NAMALWA (cell line): Measurements from ENCODE around the gene LHX2.

ENCODE experiments used
- DNase-seq: peaks from one replicate; pipeline ENCODE4 v3.0.0-alpha.2; 2015; ENCODE audit warnings: low spot score

LHX2 gene

GRCh38 chr9:124035001-124035650, 23.6 kb downstream of the LHX2 start:
- DNase-seq: no peak

- DNase-seq: no peak
Observed at GRCh38 chr9:124036578-124036977, 25.0 kb downstream of the LHX2 start.

- DNase-seq: no peak
Observed at GRCh38 chr9:124037790-124038189, 26.2 kb downstream of the LHX2 start.

DNA sequence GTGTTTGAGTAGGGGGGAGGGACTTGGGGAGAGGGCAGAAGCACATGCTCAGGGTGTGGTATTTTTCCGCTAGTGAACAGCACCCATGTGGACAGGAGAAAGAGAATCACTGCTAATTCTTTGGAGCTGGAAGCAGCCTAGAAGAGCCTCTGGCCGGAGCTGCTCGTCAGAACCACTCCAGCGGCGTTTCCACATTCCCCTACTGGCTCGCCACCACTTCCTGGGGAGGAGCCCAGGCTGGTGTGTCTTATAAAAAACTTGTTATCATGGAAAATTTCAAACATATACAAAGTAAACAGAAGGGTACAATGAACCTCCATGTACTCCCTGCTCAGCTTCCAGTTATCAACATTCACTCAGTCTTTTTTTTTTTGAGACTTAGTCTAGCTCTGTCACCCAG, 26.7 kb downstream of the LHX2 start:
- no peak for DNase-seq

GRCh38 chr9:124038790-124039633, 27.4 kb downstream of the LHX2 start:
- no peak for DNase-seq

DNA sequence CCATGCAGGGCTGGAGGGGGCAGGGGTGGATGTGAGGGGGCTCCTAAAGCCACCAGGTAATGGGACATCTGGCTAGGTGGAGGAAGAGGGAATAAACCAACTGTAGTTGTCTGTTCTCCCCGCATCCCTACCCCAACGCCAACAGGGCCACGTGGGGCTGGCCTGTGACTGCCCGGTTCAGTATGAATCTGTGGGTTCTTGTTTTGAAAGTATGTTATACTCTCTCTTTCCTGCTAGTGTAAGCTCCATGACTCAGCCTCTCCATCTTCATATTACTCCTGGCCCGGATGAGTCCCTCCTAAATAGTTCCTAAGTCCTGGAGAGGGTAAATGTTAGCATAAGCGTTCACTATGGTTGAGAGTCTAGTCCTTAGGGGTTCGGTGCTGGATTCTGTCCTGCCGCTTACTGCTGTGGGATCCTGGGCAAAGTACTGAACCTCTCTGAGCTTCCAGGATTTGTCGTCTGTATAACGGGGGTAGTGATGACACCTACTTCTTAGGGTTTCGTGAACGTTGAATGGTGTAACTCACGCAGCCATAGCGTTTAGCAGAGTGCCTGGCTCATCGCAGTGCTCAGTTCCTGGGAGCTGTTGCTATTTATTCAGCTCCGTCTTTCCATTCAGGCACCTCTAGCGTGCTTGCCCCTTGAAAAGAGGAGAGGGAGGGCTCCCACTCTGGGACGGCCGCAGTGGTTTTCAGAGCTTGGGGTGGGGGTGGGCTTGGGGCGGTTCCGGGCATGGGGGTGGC, 28.8 kb downstream of the LHX2 start:
- DNase-seq: no peak

GRCh38 chr9:124040935-124041816, 29.6 kb downstream of the LHX2 start:
- DNase-seq: peak; percentile 49

DNA sequence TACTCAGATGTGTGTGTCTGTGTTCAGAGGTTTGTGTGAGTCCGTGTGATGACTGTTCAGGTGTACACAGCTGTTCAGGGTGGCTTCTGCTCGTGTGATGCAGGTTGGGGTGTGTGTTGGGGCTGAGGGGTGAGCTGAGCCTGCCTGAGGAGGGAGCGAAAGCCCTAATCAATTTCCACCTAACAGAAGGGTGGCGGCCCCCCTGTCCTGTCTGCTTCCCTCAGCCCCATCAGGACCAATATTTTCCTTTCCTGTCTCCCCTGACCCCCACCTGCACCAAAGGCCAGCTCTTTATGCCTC, 30.2 kb downstream of the LHX2 start:
- DNase-seq: no peak

DNA sequence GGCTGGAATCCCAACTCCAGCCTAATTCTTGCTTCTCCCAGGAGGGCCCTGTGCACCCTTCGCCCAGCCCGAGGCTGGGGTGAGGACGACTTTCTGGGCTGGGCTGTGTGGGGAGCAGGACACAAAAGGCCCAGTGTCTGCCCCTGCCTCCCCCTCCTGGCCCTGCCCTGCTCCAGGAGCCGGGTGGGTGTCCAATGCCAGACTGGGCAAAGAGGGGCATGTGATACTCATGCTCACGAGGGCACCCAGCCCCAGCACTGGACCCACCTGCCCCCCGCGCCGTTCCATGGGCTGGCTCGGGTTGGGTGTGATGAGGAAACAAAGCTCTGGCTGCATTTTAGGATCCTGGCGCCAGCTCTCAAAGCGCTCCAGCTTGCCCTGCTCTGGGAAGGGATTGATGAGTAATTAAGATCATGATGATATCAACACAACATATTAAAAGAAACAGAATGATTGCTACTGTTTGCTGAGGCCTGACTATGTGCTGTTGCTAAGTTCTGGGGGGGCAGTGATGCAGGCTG, 30.7 kb downstream of the LHX2 start:
- no peak for DNase-seq

- DNase-seq: no peak
Observed at GRCh38 chr9:124044448-124044847, 32.9 kb downstream of the LHX2 start.

GRCh38 chr9:124045076-124045829, 33.7 kb downstream of the LHX2 start:
- DNase-seq: no peak

DNA sequence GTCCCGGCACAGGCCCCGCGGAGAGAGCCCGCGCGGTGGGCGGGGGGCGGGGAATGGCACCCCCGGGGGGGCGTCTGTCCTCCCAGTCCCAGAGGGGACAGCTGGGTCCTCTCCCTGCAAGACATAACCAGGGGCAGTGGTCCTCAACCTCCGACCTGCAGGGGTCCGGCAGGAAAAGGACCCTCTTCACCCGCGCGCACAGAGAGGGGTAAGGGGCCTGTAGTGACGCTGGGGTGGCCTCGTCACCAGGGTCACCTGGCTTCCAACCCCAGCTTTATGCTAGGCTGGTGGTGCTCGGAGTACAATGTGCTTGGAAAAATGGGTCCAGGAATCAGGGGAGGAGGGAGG, 34.2 kb downstream of the LHX2 start:
- DNase-seq: no peak

GRCh38 chr9:124046189-124046588, 34.6 kb downstream of the LHX2 start:
- DNase-seq: no peak

GRCh38 chr9:124047251-124047672, 35.7 kb downstream of the LHX2 start:
- DNase-seq: no peak

- no peak for DNase-seq
Observed at GRCh38 chr9:124050955-124051354, 39.4 kb downstream of the LHX2 start.

GRCh38 chr9:124052401-124052800, 40.8 kb downstream of the LHX2 start:
- DNase-seq: no peak

GRCh38 chr9:124054582-124055227, 43.1 kb downstream of the LHX2 start:
- no peak for DNase-seq

DNA sequence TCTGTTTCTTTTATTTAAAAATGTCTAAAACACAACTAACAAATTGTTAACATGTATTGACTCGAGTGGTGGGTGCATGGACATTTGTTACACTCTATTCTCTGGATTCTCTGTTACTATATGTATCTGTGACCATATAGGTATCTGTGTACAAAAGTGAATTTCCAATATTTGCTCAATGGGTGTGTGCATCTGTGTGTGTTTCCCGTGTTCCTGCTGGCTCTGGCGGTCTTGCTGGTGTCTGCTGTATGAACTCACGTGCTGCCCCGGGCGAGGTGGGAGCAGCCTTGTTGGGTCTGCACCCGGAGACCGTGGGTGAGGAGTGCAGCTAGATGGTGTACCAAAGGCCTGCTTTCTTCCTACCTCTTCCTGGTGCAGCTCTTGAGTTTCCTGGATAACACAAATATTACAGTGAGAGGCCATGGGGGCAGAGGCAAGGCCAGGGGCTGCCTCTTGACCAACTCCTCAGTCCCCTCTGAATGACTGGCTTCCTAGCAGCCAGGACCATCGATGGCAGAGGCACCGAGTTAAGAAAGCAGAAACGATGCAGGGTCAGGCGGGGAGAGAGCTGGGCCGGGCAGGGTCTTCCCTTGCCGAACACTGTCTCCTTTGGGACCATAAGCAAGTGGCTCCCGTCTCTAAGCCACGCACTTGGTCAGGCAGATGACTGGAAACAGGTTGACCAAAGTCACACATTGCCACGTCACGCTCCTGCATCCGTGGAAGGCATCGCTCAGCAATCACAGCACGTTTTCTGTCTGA, 49.5 kb downstream of the LHX2 start:
- DNase-seq: no peak

GRCh38 chr9:124062172-124062571, 50.6 kb downstream of the LHX2 start:
- DNase-seq: peak; percentile 40
